ENCODE data around the gene USP34.

DNA sequence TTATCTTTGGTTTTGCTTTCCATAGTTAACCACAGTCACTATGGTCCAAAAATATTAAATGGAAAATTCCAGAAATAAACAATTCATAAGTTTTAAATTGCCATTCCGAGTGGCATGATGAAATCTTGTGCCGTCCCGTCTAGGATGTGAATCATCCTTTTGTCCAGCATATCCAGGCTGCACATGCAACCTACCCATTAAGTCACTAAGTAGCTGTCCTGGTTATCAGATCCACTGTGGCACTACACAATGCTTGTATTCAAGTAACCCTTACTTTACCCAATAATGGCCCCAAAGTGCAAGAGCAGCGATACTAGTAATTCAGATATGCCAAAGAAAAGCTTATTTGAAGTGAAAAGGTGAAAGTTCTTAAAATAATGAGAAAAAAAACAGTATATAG, 10.7 kb downstream of the USP34 start:
- TF ChIP-seq, protein P1, sequence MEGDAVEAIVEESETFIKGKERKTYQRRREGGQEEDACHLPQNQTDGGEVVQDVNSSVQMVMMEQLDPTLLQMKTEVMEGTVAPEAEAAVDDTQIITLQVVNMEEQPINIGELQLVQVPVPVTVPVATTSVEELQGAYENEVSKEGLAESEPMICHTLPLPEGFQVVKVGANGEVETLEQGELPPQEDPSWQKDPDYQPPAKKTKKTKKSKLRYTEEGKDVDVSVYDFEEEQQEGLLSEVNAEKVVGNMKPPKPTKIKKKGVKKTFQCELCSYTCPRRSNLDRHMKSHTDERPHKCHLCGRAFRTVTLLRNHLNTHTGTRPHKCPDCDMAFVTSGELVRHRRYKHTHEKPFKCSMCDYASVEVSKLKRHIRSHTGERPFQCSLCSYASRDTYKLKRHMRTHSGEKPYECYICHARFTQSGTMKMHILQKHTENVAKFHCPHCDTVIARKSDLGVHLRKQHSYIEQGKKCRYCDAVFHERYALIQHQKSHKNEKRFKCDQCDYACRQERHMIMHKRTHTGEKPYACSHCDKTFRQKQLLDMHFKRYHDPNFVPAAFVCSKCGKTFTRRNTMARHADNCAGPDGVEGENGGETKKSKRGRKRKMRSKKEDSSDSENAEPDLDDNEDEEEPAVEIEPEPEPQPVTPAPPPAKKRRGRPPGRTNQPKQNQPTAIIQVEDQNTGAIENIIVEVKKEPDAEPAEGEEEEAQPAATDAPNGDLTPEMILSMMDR (conservative IDR thresholded peaks at IDR 0.05; ENCODE audit: low read depth in 2 of 2) = no peak
- TF ChIP-seq, protein P2, sequence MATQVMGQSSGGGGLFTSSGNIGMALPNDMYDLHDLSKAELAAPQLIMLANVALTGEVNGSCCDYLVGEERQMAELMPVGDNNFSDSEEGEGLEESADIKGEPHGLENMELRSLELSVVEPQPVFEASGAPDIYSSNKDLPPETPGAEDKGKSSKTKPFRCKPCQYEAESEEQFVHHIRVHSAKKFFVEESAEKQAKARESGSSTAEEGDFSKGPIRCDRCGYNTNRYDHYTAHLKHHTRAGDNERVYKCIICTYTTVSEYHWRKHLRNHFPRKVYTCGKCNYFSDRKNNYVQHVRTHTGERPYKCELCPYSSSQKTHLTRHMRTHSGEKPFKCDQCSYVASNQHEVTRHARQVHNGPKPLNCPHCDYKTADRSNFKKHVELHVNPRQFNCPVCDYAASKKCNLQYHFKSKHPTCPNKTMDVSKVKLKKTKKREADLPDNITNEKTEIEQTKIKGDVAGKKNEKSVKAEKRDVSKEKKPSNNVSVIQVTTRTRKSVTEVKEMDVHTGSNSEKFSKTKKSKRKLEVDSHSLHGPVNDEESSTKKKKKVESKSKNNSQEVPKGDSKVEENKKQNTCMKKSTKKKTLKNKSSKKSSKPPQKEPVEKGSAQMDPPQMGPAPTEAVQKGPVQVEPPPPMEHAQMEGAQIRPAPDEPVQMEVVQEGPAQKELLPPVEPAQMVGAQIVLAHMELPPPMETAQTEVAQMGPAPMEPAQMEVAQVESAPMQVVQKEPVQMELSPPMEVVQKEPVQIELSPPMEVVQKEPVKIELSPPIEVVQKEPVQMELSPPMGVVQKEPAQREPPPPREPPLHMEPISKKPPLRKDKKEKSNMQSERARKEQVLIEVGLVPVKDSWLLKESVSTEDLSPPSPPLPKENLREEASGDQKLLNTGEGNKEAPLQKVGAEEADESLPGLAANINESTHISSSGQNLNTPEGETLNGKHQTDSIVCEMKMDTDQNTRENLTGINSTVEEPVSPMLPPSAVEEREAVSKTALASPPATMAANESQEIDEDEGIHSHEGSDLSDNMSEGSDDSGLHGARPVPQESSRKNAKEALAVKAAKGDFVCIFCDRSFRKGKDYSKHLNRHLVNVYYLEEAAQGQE (IDR thresholded peaks at IDR 0.05; ENCODE audit: unreplicated experiment) = no peak
- TF ChIP-seq EZH2 (IDR thresholded peaks at IDR 0.05; ENCODE audit: low read depth, unreplicated experiment) (no peak), CREB1 (CRISPR knock-in tag; IDR thresholded peaks at IDR 0.05; ENCODE audit: low read depth) (no peak), ZNF114 (CRISPR knock-in tag; IDR thresholded peaks at IDR 0.05) (no peak), JUNB (IDR thresholded peaks at IDR 0.05; ENCODE audit: unreplicated experiment) (no peak), EZH2phosphoT487 (IDR thresholded peaks at IDR 0.05; ENCODE audit: unreplicated experiment) (no peak), POLR2AphosphoS5 (IDR thresholded peaks at IDR 0.05; ENCODE audit: low read depth) (no peak), NANOG (IDR thresholded peaks at IDR 0.05; ENCODE audit: borderline replicate concordance) (no peak)
